Colonic mucosa (tissue), 4 donors: ENCODE results near the gene ZCCHC24. TPM values are rescaled to one million over a fixed set of nuclear protein-coding genes. Genes with fewer than 3 reads are reported as not detected.

Experiments used
- DNase-seq: peaks from one replicate; pipeline ENCODE4 v3.0.0-alpha.2; 2020
- H3K27ac ChIP-seq: fragments of 200-600 bp; one replicate; pipeline ENCODE4 v1.8.0; 2021
- H3K27me3 ChIP-seq: fragments of 200-600 bp; one replicate; pipeline ENCODE4 v1.8.0; 2021
- H3K36me3 ChIP-seq: fragments of 200-600 bp; one replicate; pipeline ENCODE4 v1.8.0; 2021
- H3K4me1 ChIP-seq: fragments of 200-600 bp; one replicate; pipeline ENCODE4 v1.8.0; 2021; ENCODE audit warnings: mild to moderate bottlenecking
- H3K4me3 ChIP-seq: fragments of 200-600 bp; one replicate; pipeline ENCODE4 v1.8.0; 2021
- H3K9ac ChIP-seq, 2 donors: one replicate each; pipeline ENCODE4 v1.7.0; 2013; ENCODE audit warnings: control low read depth in 2 of 2, low read depth in 2 of 2, low read length in 2 of 2
- H3K9me3 ChIP-seq: fragments of 200-600 bp; one replicate; pipeline ENCODE4 v1.8.0; 2021
- intact Hi-C: fragments of 100-400 bp; cut with DNase I; formaldehyde crosslinking; loops from one replicate; pipeline ENCODE4 v1.14.1; 2022
- total RNA-seq, 2 donors: library from RNA; stranded (reverse); fragmentation: NEBNext Ultra II Directional in 1 of 2; extraction: Animal tissue kit (Norgen Biotek cat#: 25700) in 1 of 2; gene quantifications; one replicate each; pipeline ENCODE4 v1.2.1, GENCODE V29; 2021
- TF ChIP-seq, protein P1 (sequence below): fragments of 200-600 bp; IDR thresholded peaks from one replicate; pipeline ENCODE4 v1.8.0; 2022; ENCODE audit warnings: antibody characterized with exemption, mild to moderate bottlenecking
- donor health status: healthy.
- donor health status: DM: no; HTN: no; CAD: no.
- donor health status: DM: no; HTN: no; CAD: no.

ZCCHC24 gene
- total RNA-seq, 2 donors from 2014 or later = 4.6 to 19.1 TPM

DNA sequence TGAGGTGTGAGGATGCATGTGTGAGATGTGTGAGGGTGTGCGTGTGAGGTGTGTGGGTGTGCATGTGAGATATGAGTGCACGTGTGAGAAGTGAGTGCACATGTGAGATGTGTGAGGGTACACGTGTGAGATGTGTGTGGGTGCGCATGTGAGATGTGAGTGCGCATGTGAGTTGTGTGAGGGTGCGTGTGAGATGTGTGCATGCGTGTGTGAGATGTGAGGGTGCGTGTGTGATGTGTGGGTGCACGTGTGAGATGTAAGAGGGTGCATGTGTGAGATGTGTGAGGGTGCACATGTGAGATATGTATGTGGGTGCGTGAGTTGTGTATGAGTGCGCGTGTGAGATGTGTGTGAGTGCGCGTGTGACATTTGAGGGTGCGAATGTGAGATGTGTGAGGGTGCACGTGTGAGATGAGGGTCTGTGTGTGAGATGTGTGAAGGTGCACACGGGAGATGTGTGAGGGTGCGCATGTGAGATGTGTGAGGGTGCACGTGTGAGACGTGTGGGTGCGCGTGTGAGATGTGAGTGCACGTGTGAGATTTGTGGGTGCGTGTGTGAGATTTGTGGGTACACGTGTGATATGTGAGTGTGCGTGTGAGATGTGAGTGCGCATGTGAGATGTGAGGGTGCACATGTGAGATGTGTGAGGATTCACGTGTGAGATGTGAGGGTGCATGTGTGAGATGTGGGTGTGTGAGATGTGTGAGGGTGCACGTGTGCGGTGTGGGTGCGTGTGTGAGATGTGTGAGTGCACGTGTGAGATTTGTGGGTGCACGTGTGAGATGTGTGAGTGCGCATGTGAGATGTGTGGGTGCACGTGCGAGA, 67.7 kb downstream of the ZCCHC24 start:
- no peak overlapping the region for H3K4me3 ChIP-seq
- H3K9me3 ChIP-seq = no peaks in the 10 kb centered on the region
- H3K4me1 ChIP-seq = peaks cover 5% of the 10 kb centered on the region
- no peak overlapping the region for H3K9ac ChIP-seq
- H3K36me3 ChIP-seq = no peaks in the 10 kb centered on the region
- DNase-seq = no peak
- intact Hi-C loops = no loop called here
- no peak overlapping the region for H3K27ac ChIP-seq
- H3K27me3 ChIP-seq = no peaks in the 10 kb centered on the region
- TF ChIP-seq, protein P1, sequence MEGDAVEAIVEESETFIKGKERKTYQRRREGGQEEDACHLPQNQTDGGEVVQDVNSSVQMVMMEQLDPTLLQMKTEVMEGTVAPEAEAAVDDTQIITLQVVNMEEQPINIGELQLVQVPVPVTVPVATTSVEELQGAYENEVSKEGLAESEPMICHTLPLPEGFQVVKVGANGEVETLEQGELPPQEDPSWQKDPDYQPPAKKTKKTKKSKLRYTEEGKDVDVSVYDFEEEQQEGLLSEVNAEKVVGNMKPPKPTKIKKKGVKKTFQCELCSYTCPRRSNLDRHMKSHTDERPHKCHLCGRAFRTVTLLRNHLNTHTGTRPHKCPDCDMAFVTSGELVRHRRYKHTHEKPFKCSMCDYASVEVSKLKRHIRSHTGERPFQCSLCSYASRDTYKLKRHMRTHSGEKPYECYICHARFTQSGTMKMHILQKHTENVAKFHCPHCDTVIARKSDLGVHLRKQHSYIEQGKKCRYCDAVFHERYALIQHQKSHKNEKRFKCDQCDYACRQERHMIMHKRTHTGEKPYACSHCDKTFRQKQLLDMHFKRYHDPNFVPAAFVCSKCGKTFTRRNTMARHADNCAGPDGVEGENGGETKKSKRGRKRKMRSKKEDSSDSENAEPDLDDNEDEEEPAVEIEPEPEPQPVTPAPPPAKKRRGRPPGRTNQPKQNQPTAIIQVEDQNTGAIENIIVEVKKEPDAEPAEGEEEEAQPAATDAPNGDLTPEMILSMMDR = no peak

GRCh38 chr10:79376751-79377556, 68.5 kb downstream of the ZCCHC24 start:
- Histone ChIP-seq H3K9ac (no peak overlapping the region), H3K4me3 (no peak overlapping the region), H3K36me3 (no peaks in the 10 kb centered on the region), H3K27ac (no peak overlapping the region), H3K27me3 (no peaks in the 10 kb centered on the region), H3K9me3 (no peaks in the 10 kb centered on the region), H3K4me1 (peaks cover 5% of the 10 kb centered on the region)
- TF ChIP-seq, protein P1 = no peak
- DNase-seq = peak; percentile 12
- intact Hi-C loops = no loop called here

DNA sequence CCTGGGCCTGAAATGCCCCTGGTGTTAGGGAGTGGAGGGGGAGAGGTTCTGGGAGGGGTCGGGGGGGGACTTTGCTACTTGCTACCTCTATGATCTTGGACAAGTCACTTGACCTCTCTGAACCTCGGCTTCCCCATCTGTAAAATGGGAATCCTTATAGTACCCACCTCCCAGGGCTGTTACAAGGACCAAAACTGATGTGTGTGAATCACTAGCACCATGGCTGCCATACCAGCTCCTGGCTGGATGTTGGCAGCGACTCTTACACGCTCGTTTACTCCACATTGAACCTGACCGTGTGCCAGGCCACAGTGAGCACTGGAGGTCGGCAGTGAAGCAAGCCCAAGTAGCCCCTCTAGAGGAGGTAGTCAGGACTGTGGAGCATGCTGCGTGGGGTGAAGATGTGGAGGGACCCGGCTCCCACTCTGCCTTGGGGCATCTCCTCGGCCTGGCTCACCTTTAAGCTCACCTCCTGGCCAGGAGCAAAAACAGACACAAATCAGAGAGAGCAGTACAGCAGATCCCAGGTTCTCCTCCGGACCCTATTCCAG, 69.3 kb downstream of the ZCCHC24 start:
- Histone ChIP-seq H3K36me3 (no peaks in the 10 kb centered on the region), H3K9ac (no peak overlapping the region), H3K27me3 (no peaks in the 10 kb centered on the region), H3K9me3 (no peaks in the 10 kb centered on the region), H3K27ac (no peak overlapping the region), H3K4me3 (no peak overlapping the region), H3K4me1 (peaks cover 5% of the 10 kb centered on the region)
- TF ChIP-seq, protein P1 = no peak
- intact Hi-C loops = no loop called here
- peak; percentile 13 for DNase-seq

GRCh38 chr10:79375321-79376077, 69.9 kb downstream of the ZCCHC24 start:
- TF ChIP-seq, protein P1 = no peak
- intact Hi-C loops = loop anchor here (1.0 kb wide), 1 partner anchor 112 kb away; no protein-coding TSS in a partner anchor
- Histone ChIP-seq H3K9me3 (no peaks in the 10 kb centered on the region), H3K27me3 (no peaks in the 10 kb centered on the region), H3K27ac (no peak overlapping the region), H3K4me1 (peaks cover 5% of the 10 kb centered on the region), H3K4me3 (no peak overlapping the region), H3K9ac (no peak overlapping the region), H3K36me3 (no peaks in the 10 kb centered on the region)
- peak; percentile 16 for DNase-seq
